Stomach (tissue), 4 donors: ENCODE results near the gene BDKRB1.

ENCODE experiments used
- CTCF ChIP-seq, 7 experiments: fragments of 450-650 bp in 4 of 7; fragments of 200-600 bp in 3 of 7; sonication (generic) in 3 of 7; IDR thresholded peaks; one replicate each; pipeline ENCODE4 v1.5.1; 2016 to 2019; ENCODE audit warnings: antibody characterized with exemption in 7 of 7, control low read depth in 2 of 7, mild to moderate bottlenecking in 1 of 7
- EP300 ChIP-seq: sonication (generic); formaldehyde crosslinking; IDR thresholded peaks from one replicate; pipeline ENCODE4 v1.6.1; 2017; ENCODE audit warnings: antibody characterized with exemption
- POLR2A ChIP-seq, 4 donors: fragments of 450-650 bp; IDR thresholded peaks; one replicate each; pipeline ENCODE4 v1.6.1; 2016; ENCODE audit warnings: antibody characterized with exemption in 4 of 4, control low read depth in 2 of 4, mild to moderate bottlenecking in 1 of 4, moderate library complexity in 1 of 4
- POLR2AphosphoS5 ChIP-seq, 3 donors: sonication (generic); formaldehyde crosslinking; IDR thresholded peaks; one replicate each; pipeline ENCODE4 v1.6.1; 2016; ENCODE audit warnings: antibody characterized with exemption in 3 of 3

- TF ChIP-seq CTCF (IDR thresholded peaks at IDR 0.05) (no peak), POLR2A (IDR thresholded peaks at IDR 0.05) (no peak), POLR2AphosphoS5 (IDR thresholded peaks at IDR 0.05) (no peak), EP300 (no peak)
Observed at GRCh38 chr14:96215452-96216244, 40.4 kb upstream of the BDKRB1 start.
